ENCODE measurements around the gene DGKB.

Gene DGKB

GRCh38 chr7:14438366-14438765 lies 464.2 kb downstream of the DGKB start:
- no peak for DNase-seq

- DNase-seq: no peak
Measured at GRCh38 chr7:14436878-14437277, 465.7 kb downstream of the DGKB start.

GRCh38 chr7:14432924-14433323 lies 469.6 kb downstream of the DGKB start:
- no peak for DNase-seq

GRCh38 chr7:14430926-14431325 lies 471.6 kb downstream of the DGKB start:
- no peak for DNase-seq

GRCh38 chr7:14425559-14425958 lies 477.0 kb downstream of the DGKB start:
- DNase-seq: no peak

GRCh38 chr7:14424675-14425074 lies 477.9 kb downstream of the DGKB start:
- DNase-seq: no peak

GRCh38 chr7:14420768-14421167 lies 481.8 kb downstream of the DGKB start:
- DNase-seq: no peak

GRCh38 chr7:14419531-14419930 lies 483.0 kb downstream of the DGKB start:
- DNase-seq: no peak

GRCh38 chr7:14418633-14419032 lies 483.9 kb downstream of the DGKB start:
- DNase-seq: no peak

- DNase-seq: no peak
Measured at GRCh38 chr7:14414274-14414986, 488.1 kb downstream of the DGKB start.

- no peak for DNase-seq
Measured at GRCh38 chr7:14407246-14408015, 495.1 kb downstream of the DGKB start.

- no peak for DNase-seq
Measured at GRCh38 chr7:14403587-14403986, 499.0 kb downstream of the DGKB start.

- DNase-seq: no peak
Measured at GRCh38 chr7:14400271-14400670, 502.3 kb downstream of the DGKB start.

GRCh38 chr7:14398526-14398925 lies 504.0 kb downstream of the DGKB start:
- DNase-seq: no peak

- DNase-seq: no peak
Measured at GRCh38 chr7:14395860-14396259, 506.7 kb downstream of the DGKB start.

GRCh38 chr7:14394786-14395185 lies 507.8 kb downstream of the DGKB start:
- DNase-seq: no peak

- DNase-seq: no peak
Measured at GRCh38 chr7:14389595-14389994, 513.0 kb downstream of the DGKB start.

GRCh38 chr7:14389181-14389591 lies 513.4 kb downstream of the DGKB start:
- no peak for DNase-seq

- no peak for DNase-seq
Measured at GRCh38 chr7:14385074-14385473, 517.5 kb downstream of the DGKB start.

- DNase-seq: no peak
Measured at GRCh38 chr7:14381936-14382335, 520.6 kb downstream of the DGKB start.

GRCh38 chr7:14381306-14381705 lies 521.2 kb downstream of the DGKB start:
- no peak for DNase-seq

- DNase-seq: no peak
Measured at GRCh38 chr7:14380881-14381280, 521.7 kb downstream of the DGKB start.

- DNase-seq: no peak
Measured at GRCh38 chr7:14377646-14378266, 524.8 kb downstream of the DGKB start.

GRCh38 chr7:14376711-14377110 lies 525.8 kb downstream of the DGKB start:
- DNase-seq: no peak
